ENCODE data around the gene TSHZ2. TPM values are rescaled to one million over a fixed set of nuclear protein-coding genes. Genes with fewer than 3 reads are reported as not detected.

TSHZ2 gene
- total RNA-seq, 1 experiment from 2014 or later: not detected

- no peak for DNase-seq (ENCODE audit: low spot score)
- in situ Hi-C loops (cut with HindIII; ENCODE audit: low sequenced_read_pairs): no loop called here
Observed at GRCh38 chr20:53243152-53243551, 271.0 kb downstream of the TSHZ2 start.

GRCh38 chr20:53244711-53245110 is 272.6 kb downstream of the TSHZ2 start:
- in situ Hi-C loops (cut with HindIII; ENCODE audit: low sequenced_read_pairs): no loop called here
- no peak for DNase-seq (ENCODE audit: low spot score)

- in situ Hi-C loops (cut with HindIII; ENCODE audit: low sequenced_read_pairs): no loop called here
Observed at GRCh38 chr20:53245574-53245973, 273.4 kb downstream of the TSHZ2 start.

GRCh38 chr20:53247468-53248103 is 275.4 kb downstream of the TSHZ2 start:
- no peak for DNase-seq (ENCODE audit: low spot score)
- in situ Hi-C loops (cut with HindIII; ENCODE audit: low sequenced_read_pairs): no loop called here

More at GRCh38 chr20:53245574-53245973, 273.4 kb downstream of the TSHZ2 start:
- no peak for DNase-seq (ENCODE audit: low spot score)

GRCh38 chr20:53250456-53250855 is 278.3 kb downstream of the TSHZ2 start:
- in situ Hi-C loops (cut with HindIII; ENCODE audit: low sequenced_read_pairs): no loop called here

GRCh38 chr20:53252002-53252401 is 279.8 kb downstream of the TSHZ2 start:
- DNase-seq (ENCODE audit: low spot score): no peak

More at GRCh38 chr20:53250456-53250855, 278.3 kb downstream of the TSHZ2 start:
- no peak for DNase-seq (ENCODE audit: low spot score)

GRCh38 chr20:53253668-53254067 is 281.5 kb downstream of the TSHZ2 start:
- no peak for DNase-seq (ENCODE audit: low spot score)
- in situ Hi-C loops (cut with HindIII; ENCODE audit: low sequenced_read_pairs): no loop called here

More at GRCh38 chr20:53252002-53252401, 279.8 kb downstream of the TSHZ2 start:
- in situ Hi-C loops (cut with HindIII; ENCODE audit: low sequenced_read_pairs): no loop called here

GRCh38 chr20:53255102-53255710 is 283.0 kb downstream of the TSHZ2 start:
- DNase-seq (ENCODE audit: low spot score): no peak
- in situ Hi-C loops (cut with HindIII; ENCODE audit: low sequenced_read_pairs): no loop called here

- no peak for DNase-seq (ENCODE audit: low spot score)
- in situ Hi-C loops (cut with HindIII; ENCODE audit: low sequenced_read_pairs): no loop called here
Observed at GRCh38 chr20:53258741-53259140, 286.6 kb downstream of the TSHZ2 start.

- in situ Hi-C loops (cut with HindIII; ENCODE audit: low sequenced_read_pairs): no loop called here
- DNase-seq (ENCODE audit: low spot score): no peak
Observed at GRCh38 chr20:53260168-53260567, 288.0 kb downstream of the TSHZ2 start.

GRCh38 chr20:53260591-53260990 is 288.4 kb downstream of the TSHZ2 start:
- in situ Hi-C loops (cut with HindIII; ENCODE audit: low sequenced_read_pairs): no loop called here
- no peak for DNase-seq (ENCODE audit: low spot score)

GRCh38 chr20:53262365-53262764 is 290.2 kb downstream of the TSHZ2 start:
- in situ Hi-C loops (cut with HindIII; ENCODE audit: low sequenced_read_pairs): no loop called here
- DNase-seq (ENCODE audit: low spot score): no peak

GRCh38 chr20:53263554-53264438 is 291.6 kb downstream of the TSHZ2 start:
- no peak for DNase-seq (ENCODE audit: low spot score)
- in situ Hi-C loops (cut with HindIII; ENCODE audit: low sequenced_read_pairs): no loop called here

- in situ Hi-C loops (cut with HindIII; ENCODE audit: low sequenced_read_pairs): no loop called here
- no peak for DNase-seq (ENCODE audit: low spot score)
Observed at GRCh38 chr20:53264604-53265003, 292.4 kb downstream of the TSHZ2 start.

- in situ Hi-C loops (cut with HindIII; ENCODE audit: low sequenced_read_pairs): no loop called here
- DNase-seq (ENCODE audit: low spot score): no peak
Observed at GRCh38 chr20:53265304-53265875, 293.2 kb downstream of the TSHZ2 start.

- in situ Hi-C loops (cut with HindIII; ENCODE audit: low sequenced_read_pairs): no loop called here
- no peak for DNase-seq (ENCODE audit: low spot score)
Observed at GRCh38 chr20:53269380-53269779, 297.2 kb downstream of the TSHZ2 start.

- in situ Hi-C loops (cut with HindIII; ENCODE audit: low sequenced_read_pairs): no loop called here
- DNase-seq (ENCODE audit: low spot score): no peak
Observed at GRCh38 chr20:53270792-53271375, 298.7 kb downstream of the TSHZ2 start.

GRCh38 chr20:53274365-53274764 is 302.2 kb downstream of the TSHZ2 start:
- in situ Hi-C loops (cut with HindIII; ENCODE audit: low sequenced_read_pairs): no loop called here

GRCh38 chr20:53274807-53275206 is 302.6 kb downstream of the TSHZ2 start:
- no peak for DNase-seq (ENCODE audit: low spot score)
- in situ Hi-C loops (cut with HindIII; ENCODE audit: low sequenced_read_pairs): no loop called here

More at GRCh38 chr20:53274365-53274764, 302.2 kb downstream of the TSHZ2 start:
- DNase-seq (ENCODE audit: low spot score): no peak
